AG04450 (cell line): ENCODE measurements around the gene CD300LF. TPM values are rescaled to one million over a fixed set of nuclear protein-coding genes. Genes with fewer than 3 reads are reported as not detected.

Experiments used
- CTCF ChIA-PET: fragments of 300-600, 350-600 bp; formaldehyde crosslinking; extraction: SDS; loops from one replicate; lab custom pipeline; 2022; ENCODE audit warnings: antibody characterized with exemption, inconsistent platforms; lab: Charles Lee
- POLR2A ChIA-PET: fragments of 350-600 bp; formaldehyde crosslinking; extraction: SDS; loops from one replicate; lab custom pipeline; 2021; ENCODE audit warnings: antibody characterized with exemption, inconsistent platforms; lab: Yijun Ruan, JAX
- DNase-seq: peaks from one replicate; pipeline ENCODE4 v3.0.0-alpha.2; 2011; ENCODE audit warnings: low read depth, low spot score
- H3K27ac ChIP-seq: one replicate; pipeline ENCODE4 v1.5.1; 2012; ENCODE audit warnings: low read depth, low read length, control low read depth
- H3K27me3 ChIP-seq: one replicate; pipeline ENCODE4 v1.6.0; 2012; ENCODE audit warnings: low read length; ENCODE audit not compliant: control insufficient read depth, insufficient read depth
- H3K4me3 ChIP-seq: 2 replicates; pipeline ENCODE4 v1.5.1; 2011; ENCODE audit warnings: mild to moderate bottlenecking, low read depth, low read length, control low read depth
- H3K9me3 ChIP-seq: 2 replicates; pipeline ENCODE4 v1.5.1; 2012; ENCODE audit warnings: low read length; ENCODE audit not compliant: control insufficient read depth, insufficient read depth
- CTCF ChIP-seq: IDR thresholded peaks from 2 replicates; pipeline ENCODE4 v1.5.1; 2011; ENCODE audit warnings: low read depth, low read length, control low read depth, inconsistent platforms
- polyA plus RNA-seq: library from polyadenylated mRNA; depleted of rRNA; stranded (reverse); fragments of >200 nt; gene quantifications from 2 replicates; pipeline ENCODE4 v1.2.3, GENCODE V29; 2011

CD300LF gene
- polyA plus RNA-seq, 1 experiment, result not detected

DNA sequence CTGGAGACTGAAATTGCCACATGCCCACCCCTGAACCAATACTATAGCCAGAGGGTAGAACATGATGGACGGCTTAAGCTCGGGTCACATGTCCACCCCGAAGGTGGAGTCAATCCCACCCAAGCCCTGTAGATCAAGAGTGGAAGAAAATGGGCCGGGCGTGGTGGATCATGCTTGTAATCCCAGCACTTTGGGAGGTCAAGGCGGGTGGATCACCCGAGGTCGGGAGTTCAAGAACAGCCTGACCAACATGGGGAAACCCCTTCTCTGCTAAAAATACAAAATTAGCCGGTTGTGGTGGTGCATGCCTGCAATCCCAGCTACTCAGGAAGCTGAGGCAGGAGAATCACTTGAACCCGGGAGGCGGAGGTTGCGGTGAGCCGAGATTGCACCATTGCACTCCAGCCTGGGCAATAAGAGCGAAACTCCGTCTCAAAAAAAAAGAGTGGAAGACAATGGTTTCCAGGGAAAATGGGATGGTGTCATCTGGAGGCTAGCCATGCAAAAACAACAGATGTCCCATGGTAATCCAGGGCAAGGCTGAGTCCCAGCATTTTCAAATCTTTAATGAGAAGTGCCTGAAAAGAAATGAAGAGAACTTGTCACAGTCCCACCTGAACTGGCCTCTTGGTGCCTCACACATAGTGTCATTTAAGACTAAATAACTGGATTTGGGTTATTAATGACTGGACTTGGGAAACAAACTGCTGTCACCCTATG is 30.1 kb downstream of the CD300LF start:
- Histone ChIP-seq H3K27me3 (no peaks in the 10 kb centered on the region), H3K9me3 (no peaks in the 10 kb centered on the region), H3K4me3 (no peak overlapping the region), H3K27ac (no peak overlapping the region)
- CTCF ChIA-PET, result no interaction called here
- no peak for TF ChIP-seq CTCF
- POLR2A ChIA-PET, result no interaction called here
- no peak for DNase-seq

DNA sequence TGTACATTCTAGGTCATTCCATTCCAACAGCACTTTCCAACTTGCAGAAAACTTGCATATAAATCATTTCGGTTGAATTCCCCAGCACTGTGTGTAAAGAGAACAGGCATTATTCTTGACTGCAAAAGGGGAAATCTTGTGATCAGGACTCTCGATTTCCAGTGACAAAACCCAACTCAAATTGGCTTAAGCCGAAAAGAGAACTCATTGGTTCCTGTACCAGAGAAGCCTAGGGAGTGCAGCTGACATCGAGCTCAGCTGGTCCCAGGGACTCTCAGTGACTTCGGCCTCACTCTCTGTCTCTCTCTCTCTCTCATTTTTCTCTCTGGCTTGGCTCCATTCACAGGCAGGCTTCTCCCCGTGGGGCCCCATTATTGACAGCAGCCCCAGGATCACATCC is 30.7 kb downstream of the CD300LF start:
- Histone ChIP-seq H3K27me3 (no peaks in the 10 kb centered on the region), H3K4me3 (no peak overlapping the region), H3K9me3 (no peaks in the 10 kb centered on the region), H3K27ac (no peak overlapping the region)
- ChIA-PET POLR2A (no interaction called here), CTCF (no interaction called here)
- no peak for DNase-seq
- no peak for TF ChIP-seq CTCF

DNA sequence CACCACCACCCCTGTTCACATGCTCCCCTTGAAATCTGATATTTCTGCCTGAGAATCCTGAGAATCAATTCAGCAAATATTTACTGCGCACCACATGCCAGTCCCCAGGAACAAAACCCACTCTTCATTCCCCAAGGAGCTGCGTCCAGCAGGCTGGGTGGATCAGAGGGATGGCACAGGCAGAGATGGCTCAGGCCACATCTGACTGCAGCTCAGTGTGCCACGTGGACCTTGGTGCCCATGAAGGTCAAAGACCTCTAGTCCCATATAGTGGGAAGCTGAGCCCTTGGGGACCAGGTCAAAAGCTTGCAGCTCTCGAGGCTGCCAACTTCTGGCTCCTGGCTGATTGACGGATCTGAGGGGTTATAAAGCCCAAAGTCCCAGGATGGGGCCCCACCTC is 31.8 kb downstream of the CD300LF start:
- POLR2A ChIA-PET, result no interaction called here
- Histone ChIP-seq H3K4me3 (no peak overlapping the region), H3K27me3 (no peaks in the 10 kb centered on the region), H3K9me3 (no peaks in the 10 kb centered on the region), H3K27ac (no peak overlapping the region)
- CTCF ChIA-PET, result no interaction called here
- DNase-seq, result no peak
- TF ChIP-seq CTCF, result no peak

DNA sequence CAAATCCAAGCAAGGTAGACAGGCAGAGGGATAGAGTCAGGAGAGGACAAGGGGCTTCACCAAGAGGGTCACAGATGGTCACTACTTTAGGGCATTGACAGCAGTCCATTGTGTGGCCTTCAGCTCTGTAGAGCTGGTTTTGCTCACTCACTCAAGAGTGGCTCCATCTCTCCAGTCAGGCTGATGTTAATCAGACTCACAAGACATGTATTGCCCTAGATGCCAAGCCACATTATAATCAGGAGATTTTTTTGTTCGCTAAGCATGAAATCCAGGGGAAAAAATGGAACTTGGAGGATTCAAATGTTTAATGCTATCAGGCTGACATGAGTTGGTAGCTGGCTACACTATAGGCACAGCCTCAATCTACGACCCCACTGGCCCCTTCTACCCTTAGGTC is 32.5 kb downstream of the CD300LF start:
- no peak for DNase-seq
- Histone ChIP-seq H3K27me3 (no peaks in the 10 kb centered on the region), H3K27ac (no peak overlapping the region), H3K9me3 (no peaks in the 10 kb centered on the region), H3K4me3 (no peak overlapping the region)
- POLR2A ChIA-PET, result no interaction called here
- CTCF ChIA-PET, result no interaction called here
- TF ChIP-seq CTCF, result no peak

GRCh38 chr17:74679374-74679773 is 33.3 kb downstream of the CD300LF start:
- ChIA-PET CTCF (no interaction called here), POLR2A (no interaction called here)
- H3K9me3 ChIP-seq, result no peaks in the 10 kb centered on the region
- H3K27me3 ChIP-seq, result no peaks in the 10 kb centered on the region
- no peak overlapping the region for H3K27ac ChIP-seq
- no peak overlapping the region for H3K4me3 ChIP-seq
- TF ChIP-seq CTCF, result no peak
- DNase-seq, result no peak
